H9 (cell line): Measurements from ENCODE around the gene ANXA7. TPM values are rescaled to one million over a fixed set of nuclear protein-coding genes. Genes with fewer than 3 reads are reported as not detected.
"Not testable (repeated sequence)": the region's sequence is repeated elsewhere in the genome, so short reads cannot be mapped to it uniquely, and the experiment has no call there.

Experiments
- DNase-seq: peaks from one replicate; pipeline ENCODE4 v3.0.0-alpha.2; 2017
- H2AFZ ChIP-seq: one replicate; pipeline ENCODE4 v1.6.1; 2013; ENCODE audit warnings: mild to moderate bottlenecking, low read length, control low read depth, moderate library complexity
- H2AK5ac ChIP-seq: 2 replicates; pipeline ENCODE4 v1.6.1; 2013; ENCODE audit warnings: low read length, control low read depth, mixed read lengths; ENCODE audit not compliant: insufficient read length
- H2BK120ac ChIP-seq: one replicate; pipeline ENCODE4 v1.6.1; 2013; ENCODE audit warnings: low read depth, mild to moderate bottlenecking, low read length, control low read depth, inconsistent platforms; ENCODE audit not compliant: poor library complexity, severe bottlenecking
- H2BK12ac ChIP-seq: 2 replicates; pipeline ENCODE4 v1.6.1; 2013; ENCODE audit warnings: low read length, control low read depth, mixed read lengths, low read depth; ENCODE audit not compliant: insufficient read length
- H2BK15ac ChIP-seq: 2 replicates; pipeline ENCODE4 v1.6.1; 2013; ENCODE audit warnings: low read depth, low read length, control low read depth
- H2BK20ac ChIP-seq: one replicate; pipeline ENCODE4 v1.6.1; 2013; ENCODE audit warnings: low read depth, mild to moderate bottlenecking, low read length, control low read depth, inconsistent platforms; ENCODE audit not compliant: poor library complexity, severe bottlenecking
- H2BK5ac ChIP-seq: 2 replicates; pipeline ENCODE4 v1.6.1; 2013; ENCODE audit warnings: low read length, control low read depth, mixed read lengths; ENCODE audit not compliant: insufficient read length
- H3K14ac ChIP-seq: 2 replicates; pipeline ENCODE4 v1.6.1; 2013; ENCODE audit warnings: low read length, control low read depth; ENCODE audit not compliant: insufficient read depth
- H3K18ac ChIP-seq: 2 replicates; pipeline ENCODE4 v1.6.1; 2013; ENCODE audit warnings: low read depth, mild to moderate bottlenecking, mixed read lengths, low read length, control low read depth; ENCODE audit not compliant: insufficient read length
- H3K23ac ChIP-seq: 2 replicates; pipeline ENCODE4 v1.6.1; 2013; ENCODE audit warnings: low read length, control low read depth, mixed read lengths, low read depth; ENCODE audit not compliant: insufficient read length
- H3K23me2 ChIP-seq: 2 replicates; pipeline ENCODE4 v1.6.1; 2013; ENCODE audit warnings: low read depth, mild to moderate bottlenecking, mixed read lengths, low read length, control low read depth; ENCODE audit not compliant: insufficient read length, poor library complexity, severe bottlenecking
- H3K27ac ChIP-seq: 2 replicates; pipeline ENCODE4 v1.5.1; 2013; ENCODE audit warnings: low read length, control low read depth, mixed read lengths, low read depth; ENCODE audit not compliant: insufficient read length
- H3K27me3 ChIP-seq: 2 replicates; pipeline ENCODE4 v1.6.1; 2013; ENCODE audit warnings: low read length, control low read depth, inconsistent platforms; ENCODE audit not compliant: insufficient read depth
- H3K4ac ChIP-seq: 2 replicates; pipeline ENCODE4 v1.6.1; 2013; ENCODE audit warnings: low read depth, mild to moderate bottlenecking, control low read depth, inconsistent platforms, low read length, moderate library complexity
- H3K4me1 ChIP-seq: 2 replicates; pipeline ENCODE4 v1.6.1; 2013; ENCODE audit warnings: low read length, control low read depth, inconsistent platforms; ENCODE audit not compliant: insufficient read depth
- H3K4me2 ChIP-seq: 2 replicates; pipeline ENCODE4 v1.6.1; 2013; ENCODE audit warnings: low read length, control low read depth, mixed read lengths; ENCODE audit not compliant: insufficient read length, insufficient read depth
- H3K56ac ChIP-seq: 2 replicates; pipeline ENCODE4 v1.6.1; 2013; ENCODE audit warnings: low read depth, mild to moderate bottlenecking, mixed read lengths, low read length, control low read depth; ENCODE audit not compliant: insufficient read length
- H3K79me1 ChIP-seq: 2 replicates; pipeline ENCODE4 v1.6.1; 2013; ENCODE audit warnings: low read depth, mild to moderate bottlenecking, moderate library complexity, low read length, control low read depth, inconsistent platforms; ENCODE audit not compliant: insufficient read depth, poor library complexity, severe bottlenecking
- H3K79me2 ChIP-seq: 2 replicates; pipeline ENCODE4 v1.6.1; 2013; ENCODE audit warnings: low read length, control low read depth, inconsistent platforms; ENCODE audit not compliant: insufficient read depth
- H3K9ac ChIP-seq: 2 replicates; pipeline ENCODE4 v1.6.1; 2013; ENCODE audit warnings: low read length, control low read depth, mixed read lengths; ENCODE audit not compliant: insufficient read length; ENCODE audit errors: extremely low read depth
- H3K9me3 ChIP-seq: one replicate; pipeline ENCODE4 v1.6.1; 2013; ENCODE audit warnings: low read depth, low read length, inconsistent platforms; ENCODE audit not compliant: control insufficient read depth
- H3T11ph ChIP-seq: one replicate; pipeline ENCODE4 v1.6.1; 2013; ENCODE audit warnings: mild to moderate bottlenecking, low read length, control low read depth, inconsistent platforms
- H4K20me1 ChIP-seq: one replicate; pipeline ENCODE4 v1.6.1; 2013; ENCODE audit not compliant: control insufficient read depth, insufficient read length, insufficient read depth
- H4K5ac ChIP-seq: 2 replicates; pipeline ENCODE4 v1.6.1; 2013; ENCODE audit warnings: low read depth, mild to moderate bottlenecking, mixed read lengths, low read length, control low read depth; ENCODE audit not compliant: insufficient read length
- H4K8ac ChIP-seq: replicated peaks from 2 replicates; pipeline ENCODE4 v1.6.1; 2013; ENCODE audit warnings: low read length, control low read depth, mixed read lengths, low read depth; ENCODE audit not compliant: insufficient read length
- H4K91ac ChIP-seq: 2 replicates; pipeline ENCODE4 v1.6.1; 2013; ENCODE audit warnings: low read depth, mild to moderate bottlenecking, moderate library complexity, mixed read lengths, low read length, control low read depth; ENCODE audit not compliant: insufficient read length
- H3K27ac Mint-ChIP-seq, 3 experiments: 2 replicates in 2 of 3; 3 replicates in 1 of 3; pipeline ENCODE4 v1.8.0; 2020 to 2021; ENCODE audit warnings: mixed read lengths in 3 of 3, mild to moderate bottlenecking in 1 of 3, moderate library complexity in 1 of 3
- H3K27me3 Mint-ChIP-seq: 2 replicates; pipeline ENCODE4 v1.8.0; 2021; ENCODE audit warnings: low read depth, mild to moderate bottlenecking, moderate library complexity, mixed read lengths
- H3K36me3 Mint-ChIP-seq, 3 experiments: 2 replicates in 2 of 3; 3 replicates in 1 of 3; pipeline ENCODE4 v1.8.0; 2020 to 2021; ENCODE audit warnings: low read depth in 3 of 3, mixed read lengths in 3 of 3; ENCODE audit not compliant: insufficient read depth in 1 of 3
- H3K4me1 Mint-ChIP-seq, 2 experiments: 2 replicates each; pipeline ENCODE4 v1.8.0; 2020; ENCODE audit warnings: mixed read lengths in 2 of 2
- H3K4me3 Mint-ChIP-seq, 2 experiments: 2 replicates in 1 of 2; 3 replicates in 1 of 2; pipeline ENCODE4 v1.8.0; 2020 to 2021; ENCODE audit warnings: mild to moderate bottlenecking in 2 of 2, mixed read lengths in 2 of 2, moderate library complexity in 1 of 2
- H3K9me3 Mint-ChIP-seq, 2 experiments: 2 replicates in 1 of 2; 3 replicates in 1 of 2; pipeline ENCODE4 v1.8.0; 2020; ENCODE audit warnings: mild to moderate bottlenecking in 2 of 2, mixed read lengths in 2 of 2, moderate library complexity in 1 of 2
- CTCF ChIP-seq: fragments of 200-600 bp; sonication (generic); conservative IDR thresholded peaks from 3 replicates; pipeline ENCODE4 v1.8.0; 2021; ENCODE audit warnings: antibody characterized with exemption, mild to moderate bottlenecking
- whole genome bisulfite sequencing: extraction: QIAGEN DNeasy Blood & Tissue Kit; methylation state at CpG from one replicate; pipeline ENCODE4 v1.1.7; 2013; ENCODE audit warnings: missing lambda C conversion rate, low lambda C conversion rate, mixed read lengths; ENCODE audit not compliant: insufficient read length; ENCODE audit errors: extremely low coverage; 5-methylcytosine and 5-hydroxymethylcytosine counted together
- total RNA-seq: library from RNA; stranded (reverse); gene quantifications from 2 replicates; pipeline ENCODE4 v1.2.1, GENCODE V29; 2021

ANXA7 gene
- total RNA-seq, 1 experiment from 2014 or later: 84.6 TPM

- whole genome bisulfite sequencing: no CpG with 5 or more reads among the region's 6 CpGs
- Histone ChIP-seq H3K23ac (no peak overlapping the region), H3K79me1 (peaks cover 3% of the 10 kb centered on the region), H3T11ph (no peak overlapping the region), H4K20me1 (no peaks in the 10 kb centered on the region), H4K5ac (no peak overlapping the region), H2BK20ac (no peak overlapping the region), H3K18ac (no peak overlapping the region), H4K91ac (no peak overlapping the region), H3K27me3 (no peaks in the 10 kb centered on the region), H3K23me2 (no peaks in the 10 kb centered on the region), H2BK120ac (no peak overlapping the region), H3K9me3 (no peaks in the 10 kb centered on the region), H3K4ac (no peak overlapping the region), H3K4me1 (no peaks in the 10 kb centered on the region), H2AFZ (no peak overlapping the region), H3K79me2 (no peaks in the 10 kb centered on the region), H3K4me2 (no peak overlapping the region), H2AK5ac (no peak overlapping the region), H2BK5ac (no peak overlapping the region), H2BK12ac (no peak overlapping the region), H2BK15ac (no peak overlapping the region), H3K9ac (no peak overlapping the region), H4K8ac (no peak overlapping the region), H3K56ac (no peak overlapping the region), H3K27ac (no peak overlapping the region), H3K14ac (no peak overlapping the region; the same call in 1 of the 2 replicates)
- Mint-ChIP-seq H3K9me3 (peaks cover 0 to 3% of the 10 kb centered on the region in 2 experiments; a peak in 1 of 5 replicates), H3K4me1 (no peaks in the 10 kb centered on the region), H3K36me3 (peaks cover 17 to 45% (median 39%) of the 10 kb centered on the region in 3 experiments), H3K4me3 (no peak overlapping the region), H3K27me3 (no peaks in the 10 kb centered on the region), H3K27ac (no peak overlapping the region)
- TF ChIP-seq CTCF: peak; percentile 65
- peak; percentile 52 for DNase-seq
Measured at GRCh38 chr10:73398024-73398423, 15.8 kb downstream of the ANXA7 start.

- not testable (repeated sequence) for H3K4me2 ChIP-seq, H4K5ac ChIP-seq, H3K27ac ChIP-seq, H4K8ac ChIP-seq, H3K9me3 Mint-ChIP-seq, H3K56ac ChIP-seq, H3K9me3 ChIP-seq, H3K79me2 ChIP-seq, H4K20me1 ChIP-seq, H2BK15ac ChIP-seq, H2BK20ac ChIP-seq, H3K27me3 ChIP-seq, H3K23ac ChIP-seq, H3K23me2 ChIP-seq, H3K18ac ChIP-seq, H3K79me1 ChIP-seq, H4K91ac ChIP-seq, H3K4ac ChIP-seq, H3K14ac ChIP-seq, H2AK5ac ChIP-seq, DNase-seq, H3K27ac Mint-ChIP-seq, H3K9ac ChIP-seq, H3K4me1 Mint-ChIP-seq, H3K4me3 Mint-ChIP-seq, H2AFZ ChIP-seq, H3K27me3 Mint-ChIP-seq, H3T11ph ChIP-seq, H3K4me1 ChIP-seq, H2BK5ac ChIP-seq, H2BK120ac ChIP-seq, H2BK12ac ChIP-seq
- no CpG with 5 or more reads among the region's 4 CpGs for WGBS
- H3K36me3 Mint-ChIP-seq: peaks cover 17 to 58% (median 51%) of the 10 kb centered on the region in 3 experiments
Measured at GRCh38 chr10:73394325-73394724, 19.5 kb downstream of the ANXA7 start.
